Stimulated activated CD4-positive, alpha-beta T cell treated with anti-CD3 and anti-CD28 coated beads, Interleukin-4, amount 100 ng/mL, for 1 hour (primary cell): Measurements from ENCODE around the gene MGRN1.
A peak's percentile ranks its signal among the peaks of the same experiment; 100 is the strongest.

Source experiments
- DNase-seq: peaks from one replicate; pipeline ENCODE4 v3.0.0-alpha.2; 2020

Gene MGRN1

GRCh38 chr16:4606354-4606753 is 18.3 kb upstream of the MGRN1 start:
- no peak for DNase-seq

GRCh38 chr16:4607841-4608703 is 16.6 kb upstream of the MGRN1 start:
- DNase-seq: no peak

- DNase-seq: no peak
Observed at GRCh38 chr16:4608704-4608980, 16.0 kb upstream of the MGRN1 start.

- DNase-seq: no peak
Observed at GRCh38 chr16:4609200-4610010, 15.2 kb upstream of the MGRN1 start.

- DNase-seq: no peak
Observed at GRCh38 chr16:4610011-4611005, 14.3 kb upstream of the MGRN1 start.

GRCh38 chr16:4611337-4612021 is 13.1 kb upstream of the MGRN1 start:
- no peak for DNase-seq

GRCh38 chr16:4612474-4612931 is 12.1 kb upstream of the MGRN1 start:
- DNase-seq: no peak

- no peak for DNase-seq
Observed at GRCh38 chr16:4612977-4613635, 11.5 kb upstream of the MGRN1 start.

GRCh38 chr16:4613636-4614570 is 10.7 kb upstream of the MGRN1 start:
- DNase-seq: peak; percentile 46

GRCh38 chr16:4614571-4615383 is 9.8 kb upstream of the MGRN1 start, which contains the start of gene UBALD1:
UBALD1 (minus strand) TSS chr16:4614888; CDS start chr16:4614797, 91 bp downstream.
- DNase-seq: peak; percentile 80

- DNase-seq: peak; percentile 11
Observed at GRCh38 chr16:4615384-4616046, 9.1 kb upstream of the MGRN1 start.

GRCh38 chr16:4616047-4616811 is 8.4 kb upstream of the MGRN1 start:
- DNase-seq: peak; percentile 98

GRCh38 chr16:4617880-4618279 is 6.7 kb upstream of the MGRN1 start:
- DNase-seq: no peak

GRCh38 chr16:4618645-4619418 is 5.8 kb upstream of the MGRN1 start:
- DNase-seq: no peak

GRCh38 chr16:4623593-4623992 is 1.0 kb upstream of the MGRN1 start:
- DNase-seq: no peak

- peak; percentile 72 for DNase-seq
Observed at GRCh38 chr16:4624827-4625559, 367 bp downstream of the MGRN1 start.
